HFF-Myc (cell line): ENCODE results near the gene KCNH1.

Experiments
- DNase-seq: peaks from one replicate; pipeline ENCODE4 v3.0.0-alpha.2; 2011; ENCODE audit warnings: low read depth; ENCODE audit errors: extremely low read depth
- H3K4me3 ChIP-seq: replicated peaks from 2 replicates; pipeline ENCODE4 v1.5.1; 2011; ENCODE audit warnings: low read depth, mild to moderate bottlenecking, control low read depth, low read length
- TF ChIP-seq, protein P1 (sequence below): IDR thresholded peaks from 2 replicates; pipeline ENCODE4 v1.5.1; 2012; ENCODE audit warnings: mild to moderate bottlenecking, low read depth, low read length, control low read depth; ENCODE audit errors: missing control alignments

KCNH1 gene

DNA sequence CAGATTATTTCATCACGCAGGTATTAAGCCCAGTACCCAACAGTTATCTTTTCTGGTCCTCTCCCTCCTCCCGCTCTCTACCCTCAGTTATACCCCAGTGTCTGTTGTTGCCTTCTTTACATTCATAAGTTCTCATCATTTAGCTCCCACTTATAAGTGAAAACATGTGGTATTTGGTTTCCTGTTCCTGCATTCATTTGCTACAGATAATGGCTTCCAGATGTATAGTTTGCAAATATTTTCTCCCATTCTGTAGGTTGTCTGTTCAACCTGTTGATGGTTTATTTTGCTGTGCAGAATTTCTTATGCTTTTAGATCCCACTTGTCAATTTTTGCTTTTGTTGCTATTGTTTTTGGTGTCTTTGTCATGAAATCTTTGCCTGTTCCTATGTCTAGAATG lies 21.1 kb upstream of the KCNH1 start:
- peak; percentile 72 for DNase-seq

DNA sequence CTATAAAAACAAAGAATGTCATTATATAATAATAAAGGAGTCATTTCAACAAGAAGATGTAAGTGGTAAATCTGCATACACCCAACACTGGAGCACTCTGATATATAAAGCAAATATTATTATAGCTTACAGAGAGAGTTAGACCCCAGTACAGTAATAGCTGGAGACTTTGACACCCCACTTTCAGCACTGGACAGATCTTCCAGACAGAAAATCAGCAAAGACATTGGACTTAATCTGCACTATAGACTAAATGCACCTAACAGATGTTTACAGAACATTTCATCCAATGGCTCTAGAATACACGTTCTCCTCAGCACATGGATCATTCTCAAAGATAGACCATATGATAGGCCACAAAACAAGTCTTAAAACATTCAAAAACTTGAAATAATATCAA lies 20.0 kb upstream of the KCNH1 start:
- no peak for DNase-seq
- no peak overlapping the region for H3K4me3 ChIP-seq
- TF ChIP-seq, protein P1, sequence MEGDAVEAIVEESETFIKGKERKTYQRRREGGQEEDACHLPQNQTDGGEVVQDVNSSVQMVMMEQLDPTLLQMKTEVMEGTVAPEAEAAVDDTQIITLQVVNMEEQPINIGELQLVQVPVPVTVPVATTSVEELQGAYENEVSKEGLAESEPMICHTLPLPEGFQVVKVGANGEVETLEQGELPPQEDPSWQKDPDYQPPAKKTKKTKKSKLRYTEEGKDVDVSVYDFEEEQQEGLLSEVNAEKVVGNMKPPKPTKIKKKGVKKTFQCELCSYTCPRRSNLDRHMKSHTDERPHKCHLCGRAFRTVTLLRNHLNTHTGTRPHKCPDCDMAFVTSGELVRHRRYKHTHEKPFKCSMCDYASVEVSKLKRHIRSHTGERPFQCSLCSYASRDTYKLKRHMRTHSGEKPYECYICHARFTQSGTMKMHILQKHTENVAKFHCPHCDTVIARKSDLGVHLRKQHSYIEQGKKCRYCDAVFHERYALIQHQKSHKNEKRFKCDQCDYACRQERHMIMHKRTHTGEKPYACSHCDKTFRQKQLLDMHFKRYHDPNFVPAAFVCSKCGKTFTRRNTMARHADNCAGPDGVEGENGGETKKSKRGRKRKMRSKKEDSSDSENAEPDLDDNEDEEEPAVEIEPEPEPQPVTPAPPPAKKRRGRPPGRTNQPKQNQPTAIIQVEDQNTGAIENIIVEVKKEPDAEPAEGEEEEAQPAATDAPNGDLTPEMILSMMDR = no peak

More for the DNA sequence above, 21.1 kb upstream of the KCNH1 start:
- no peak overlapping the region for H3K4me3 ChIP-seq
- TF ChIP-seq, protein P1 = no peak

DNA sequence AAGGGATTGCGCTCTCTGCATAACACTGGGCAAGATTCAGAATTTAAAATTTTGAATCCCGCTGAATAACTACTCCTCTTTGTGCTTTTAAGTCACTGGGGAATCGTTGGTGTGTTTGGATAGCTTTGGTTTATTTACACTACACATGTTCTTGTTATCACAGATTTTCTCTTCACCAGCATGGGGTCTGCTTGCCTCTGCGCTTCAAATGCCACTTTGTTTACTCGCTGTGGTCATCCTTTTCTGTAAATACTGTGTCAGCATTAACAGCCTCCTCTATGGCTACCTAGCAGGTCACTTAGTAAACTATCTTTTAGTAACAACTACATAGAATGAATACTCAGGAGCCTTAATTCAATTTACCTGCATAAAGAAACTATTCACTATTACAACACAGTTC lies 14.4 kb upstream of the KCNH1 start:
- TF ChIP-seq, protein P1 = no peak
- no peak for DNase-seq
- no peak overlapping the region for H3K4me3 ChIP-seq

DNA sequence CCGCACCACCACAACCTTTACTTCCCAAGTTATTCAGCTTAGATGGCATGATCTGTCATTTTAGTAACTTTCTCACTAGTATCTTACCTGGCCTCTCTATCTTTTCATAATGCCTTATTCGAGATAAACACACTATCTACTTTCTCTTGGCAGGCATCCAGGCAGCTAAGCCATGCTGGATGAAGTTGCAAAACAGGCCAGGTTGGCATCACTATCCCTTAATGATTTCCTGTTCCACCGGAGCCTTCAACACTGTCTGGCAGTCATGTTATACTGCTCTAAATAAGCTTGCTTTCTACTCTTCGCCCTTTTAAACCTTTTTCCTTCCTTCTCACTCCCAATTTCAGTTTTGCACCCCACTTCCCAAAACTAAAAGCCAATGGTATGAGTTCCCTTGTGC lies 12.0 kb upstream of the KCNH1 start:
- TF ChIP-seq, protein P1 = no peak
- H3K4me3 ChIP-seq = no peak overlapping the region
- no peak for DNase-seq

DNA sequence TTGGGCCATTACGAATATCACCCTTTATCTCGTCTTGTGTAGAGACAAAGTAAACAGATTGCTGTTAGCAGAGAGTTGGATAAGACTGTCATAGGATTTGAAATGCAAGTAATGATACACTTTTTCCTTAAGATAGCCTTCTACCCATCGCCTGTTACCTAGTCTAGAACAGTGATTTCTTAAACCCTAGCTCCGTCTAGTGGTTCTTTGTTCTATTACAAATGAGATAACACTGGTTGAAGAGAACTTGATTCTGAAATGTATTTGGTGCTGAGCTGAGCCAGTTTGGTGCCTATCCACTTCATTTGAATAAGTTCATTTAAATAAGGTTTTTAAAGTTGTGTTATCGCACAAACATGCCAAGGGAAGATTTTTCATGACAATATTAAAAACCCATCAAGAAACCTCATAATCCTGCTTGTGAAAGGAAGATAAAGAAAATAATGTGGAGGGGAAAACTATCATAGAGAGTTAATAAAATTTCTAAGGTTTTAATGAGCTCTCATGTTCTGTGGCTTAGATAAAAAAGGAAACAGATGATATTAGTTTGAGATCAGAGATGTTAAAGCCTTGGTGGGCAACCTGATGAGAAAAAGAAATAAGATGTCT lies 1.5 kb upstream of the KCNH1 start:
- DNase-seq = peak; percentile 24
- TF ChIP-seq, protein P1 = peak; percentile 68
- H3K4me3 ChIP-seq = no peak overlapping the region

DNA sequence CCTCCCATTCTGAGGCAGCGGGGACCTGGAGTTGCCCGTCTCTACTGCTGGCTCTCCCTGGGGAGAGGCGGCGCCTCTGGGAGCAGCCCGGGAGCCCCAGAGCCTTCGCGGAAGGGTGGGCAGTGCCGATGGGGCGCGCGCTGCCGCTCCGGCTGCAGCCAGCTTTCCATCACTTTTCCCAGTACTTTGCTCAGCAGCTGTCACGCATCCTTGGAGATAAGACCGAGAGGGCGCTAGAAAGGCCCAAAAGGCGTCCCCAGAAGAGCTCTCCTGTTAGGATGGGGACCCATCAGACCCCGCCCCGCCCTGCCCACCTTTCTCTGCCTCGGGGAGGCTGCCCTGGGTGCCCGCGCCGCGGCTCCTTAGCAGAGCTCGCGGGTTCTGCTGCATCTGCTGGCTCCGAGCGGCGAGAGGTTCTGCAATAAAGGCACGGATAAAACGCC lies 534 bp downstream of the KCNH1 start:
- peak overlapping the region; percentile 38 for H3K4me3 ChIP-seq
- TF ChIP-seq, protein P1 = no peak
- no peak for DNase-seq

DNA sequence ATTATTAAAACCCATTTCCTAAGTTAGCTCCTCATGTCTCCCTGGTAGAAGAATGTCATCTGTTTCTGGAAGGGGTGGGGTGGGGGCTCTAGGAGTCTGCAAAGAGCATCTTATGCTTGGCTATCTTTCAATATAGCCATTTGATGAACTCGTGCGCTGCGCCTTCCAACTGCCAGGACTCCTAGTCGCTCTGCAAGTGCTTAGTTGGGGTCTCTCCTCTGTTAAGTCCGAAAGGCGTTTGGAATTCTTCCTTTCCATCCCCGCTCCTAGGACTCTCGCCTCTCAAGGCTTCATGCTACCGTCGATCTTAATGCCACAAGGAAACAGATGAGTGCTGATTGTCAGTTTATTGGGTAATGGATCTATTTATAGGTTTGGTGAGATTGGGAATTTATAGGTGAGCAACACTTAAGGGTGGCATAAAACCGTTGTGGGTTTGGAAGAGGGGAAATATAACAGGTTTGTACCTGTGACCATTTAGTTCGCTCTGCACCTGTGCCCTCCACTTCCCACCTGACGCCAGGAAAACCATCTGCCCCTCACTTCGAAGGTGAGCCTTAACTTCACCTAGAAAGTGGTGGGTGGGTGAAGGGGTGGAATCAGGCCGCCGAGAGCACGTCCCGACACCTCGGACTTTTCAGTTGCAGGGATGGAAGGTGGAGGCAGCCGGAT lies 1.1 kb downstream of the KCNH1 start:
- peak overlapping the region; percentile 38 for H3K4me3 ChIP-seq
- DNase-seq = no peak
- TF ChIP-seq, protein P1 = no peak
